ENCODE measurements around the gene CST5. TPM values are rescaled to one million over a fixed set of nuclear protein-coding genes. Genes with fewer than 3 reads are reported as not detected.

The CST5 gene
- total and polyA plus RNA-seq, 7 experiments from 2014 or later = not detected

DNA sequence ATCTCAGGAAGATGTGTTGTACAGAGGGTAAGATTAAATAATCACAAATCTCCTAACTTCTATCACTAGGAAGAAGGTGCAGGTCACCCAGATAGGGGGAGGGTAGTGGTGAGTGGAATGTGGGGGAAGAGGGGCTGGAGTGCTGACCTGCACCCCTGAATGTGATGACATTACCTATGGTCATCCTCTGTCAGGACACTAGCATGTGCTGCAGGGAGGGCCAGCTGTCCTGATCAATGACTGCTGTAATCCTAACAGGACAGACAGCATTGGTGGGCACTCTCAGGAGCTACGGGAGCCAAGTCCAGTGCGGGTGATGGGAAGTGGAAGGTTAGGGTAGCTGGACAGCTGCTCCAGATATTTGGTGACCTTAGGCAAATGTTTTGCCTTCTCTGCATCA is 45.2 kb upstream of the CST5 start:
- DNase-seq (no peak), ATAC-seq (no peak)
- intact Hi-C loops (cut with micrococcal nuclease) = no loop called here
- Mint-ChIP-seq H3K27ac (peak overlapping the region in 1 of 9 donors; percentile 46), H3K36me3 (peaks cover 0 to under 1% (median 0%) of the 10 kb centered on the region in 5 donors), H3K27me3 (peaks cover 0 to 13% (median under 1%) of the 10 kb centered on the region in 5 donors), H3K4me3 (no peak overlapping the region), H3K4me1 (peaks cover 27 to 50% (median 44%) of the 10 kb centered on the region in 7 donors), H3K9me3 (peaks cover 0 to 2% (median 0%) of the 10 kb centered on the region in 11 donors)
- Histone ChIP-seq H3K27ac (ENCODE audit: low read depth, low read length) (no peak overlapping the region), H3K36me3 (ENCODE audit: control insufficient read depth in 2 of 3, insufficient read depth in 3 of 3, low read length in 3 of 3) (no peaks in the 10 kb centered on the region), H3K27me3 (ENCODE audit: control insufficient read depth in 2 of 2, insufficient read depth in 2 of 2, low read length in 2 of 2) (no peaks in the 10 kb centered on the region), H3K9me3 (ENCODE audit: control insufficient read depth in 2 of 3, low read length in 3 of 3) (no peaks in the 10 kb centered on the region), H3K4me3 (ENCODE audit: low read length) (no peak overlapping the region), H3K4me1 (ENCODE audit: control insufficient read depth in 2 of 2, insufficient read depth in 2 of 2, low read length in 2 of 2) (peaks cover 39 to 61% of the 10 kb centered on the region in 2 donors)
- POLR2A ChIA-PET = interaction anchor here (1.0 kb wide), 1 partner anchor 1068 kb away, joined by 3 read pairs; the partner anchor contains the start of gene APMAP
- CTCF ChIA-PET = interaction anchor here (1.1 kb wide), 1 partner anchor 175 kb away, joined by 3 read pairs; no protein-coding TSS in a partner anchor

DNA sequence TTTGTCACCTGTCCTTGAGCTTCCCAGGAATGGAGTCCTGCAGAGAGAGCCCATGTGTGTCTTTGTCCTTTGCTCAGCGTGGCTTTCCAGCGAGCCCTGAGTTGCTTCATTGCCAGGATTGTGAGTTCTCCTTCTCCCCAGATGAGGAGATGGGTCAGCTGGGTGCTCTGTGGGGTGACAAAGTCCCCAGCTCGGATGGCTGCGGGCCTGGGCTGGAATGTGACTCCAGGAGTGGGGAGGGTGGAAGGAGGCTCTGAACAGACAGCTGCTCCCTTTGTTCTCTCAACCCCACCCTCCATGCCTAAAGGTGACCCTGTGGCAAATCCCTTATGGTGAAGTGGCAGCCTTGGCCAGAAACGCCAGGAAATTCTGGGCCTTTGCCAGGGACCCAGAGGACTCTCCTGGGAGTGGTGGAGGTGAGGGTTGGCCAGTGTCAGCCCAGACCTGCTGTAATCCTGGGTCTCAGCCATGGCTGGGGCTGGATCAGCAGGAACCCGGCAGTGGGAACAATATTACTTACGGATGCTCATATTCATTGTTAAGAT is 44.4 kb upstream of the CST5 start:
- Mint-ChIP-seq H3K36me3 (no peaks in the 10 kb centered on the region), H3K4me3 (no peak overlapping the region), H3K4me1 (peaks cover 27 to 48% (median 45%) of the 10 kb centered on the region in 7 donors), H3K27ac (peak overlapping the region in 2 of 9 donors; percentile 25 to 46), H3K9me3 (no peaks in the 10 kb centered on the region), H3K27me3 (peaks cover 0 to 12% (median 0%) of the 10 kb centered on the region in 5 donors)
- Histone ChIP-seq H3K27me3 (ENCODE audit: control insufficient read depth in 2 of 2, insufficient read depth in 2 of 2, low read length in 2 of 2) (no peaks in the 10 kb centered on the region), H3K4me3 (ENCODE audit: low read length) (no peak overlapping the region), H3K36me3 (ENCODE audit: control insufficient read depth in 2 of 3, insufficient read depth in 3 of 3, low read length in 3 of 3) (no peaks in the 10 kb centered on the region), H3K27ac (ENCODE audit: low read depth, low read length) (no peak overlapping the region), H3K9me3 (ENCODE audit: control insufficient read depth in 2 of 3, low read length in 3 of 3) (no peaks in the 10 kb centered on the region), H3K4me1 (ENCODE audit: control insufficient read depth in 2 of 2, insufficient read depth in 2 of 2, low read length in 2 of 2) (peaks cover 43 to 62% of the 10 kb centered on the region in 2 donors)
- ChIA-PET CTCF (no interaction called here), POLR2A (interaction anchor here (0.5 kb wide), 1 partner anchor 429 kb away, joined by 3 read pairs; no protein-coding TSS in a partner anchor)
- DNase-seq (no peak), ATAC-seq (no peak)
- intact Hi-C loops (cut with micrococcal nuclease) = no loop called here

GRCh38 chr20:23923311-23923710 is 43.8 kb upstream of the CST5 start:
- ChIA-PET CTCF (no interaction called here), POLR2A (no interaction called here)
- H3K4me3 Mint-ChIP-seq = no peak overlapping the region
- DNase-seq (no peak), ATAC-seq (no peak)
- no peaks in the 10 kb centered on the region for H3K27me3 ChIP-seq (ENCODE audit: control insufficient read depth in 2 of 2, insufficient read depth in 2 of 2, low read length in 2 of 2)
- H3K4me1 Mint-ChIP-seq = peaks cover 24 to 48% (median 45%) of the 10 kb centered on the region in 7 donors
- H3K4me1 ChIP-seq (ENCODE audit: control insufficient read depth in 2 of 2, insufficient read depth in 2 of 2, low read length in 2 of 2) = peaks cover 37 to 56% of the 10 kb centered on the region in 2 donors
- no peaks in the 10 kb centered on the region for H3K9me3 ChIP-seq (ENCODE audit: control insufficient read depth in 2 of 3, low read length in 3 of 3)
- no peaks in the 10 kb centered on the region for H3K36me3 ChIP-seq (ENCODE audit: control insufficient read depth in 2 of 3, insufficient read depth in 3 of 3, low read length in 3 of 3)
- peaks cover 0 to 1% (median 0%) of the 10 kb centered on the region in 11 donors for H3K9me3 Mint-ChIP-seq
- H3K4me3 ChIP-seq (ENCODE audit: low read length) = no peak overlapping the region
- H3K27me3 Mint-ChIP-seq = peaks cover 0 to 10% (median 0%) of the 10 kb centered on the region in 5 donors
- no peak overlapping the region for H3K27ac ChIP-seq (ENCODE audit: low read depth, low read length)
- intact Hi-C loops (cut with micrococcal nuclease) = no loop called here
- peak overlapping the region in 2 of 9 donors; percentile 25 to 66 for H3K27ac Mint-ChIP-seq
- H3K36me3 Mint-ChIP-seq = no peaks in the 10 kb centered on the region

GRCh38 chr20:23920408-23921325 is 41.1 kb upstream of the CST5 start:
- peaks cover 24 to 29% of the 10 kb centered on the region in 2 donors for H3K4me1 ChIP-seq (ENCODE audit: control insufficient read depth in 2 of 2, insufficient read depth in 2 of 2, low read length in 2 of 2)
- H3K36me3 ChIP-seq (ENCODE audit: control insufficient read depth in 2 of 3, insufficient read depth in 3 of 3, low read length in 3 of 3) = no peaks in the 10 kb centered on the region
- peak in 1 of 9 donors; percentile 11 for DNase-seq
- no peaks in the 10 kb centered on the region for H3K36me3 Mint-ChIP-seq
- no peaks in the 10 kb centered on the region for H3K27me3 ChIP-seq (ENCODE audit: control insufficient read depth in 2 of 2, insufficient read depth in 2 of 2, low read length in 2 of 2)
- H3K4me3 Mint-ChIP-seq = peak overlapping the region in 8 of 10 donors; percentile 7 to 71 (median 41)
- peaks cover 15 to 35% (median 30%) of the 10 kb centered on the region in 7 donors for H3K4me1 Mint-ChIP-seq
- H3K9me3 Mint-ChIP-seq = peaks cover 0 to 1% (median 0%) of the 10 kb centered on the region in 11 donors
- H3K27me3 Mint-ChIP-seq = peaks cover 0 to 9% (median 0%) of the 10 kb centered on the region in 5 donors
- H3K9me3 ChIP-seq (ENCODE audit: control insufficient read depth in 2 of 3, low read length in 3 of 3) = no peaks in the 10 kb centered on the region
- ChIA-PET CTCF (interaction anchor here (0.7 to 1.1 kb wide), 2 partner anchors 17 to 18 kb away, joined by 3 read pairs; no protein-coding TSS in a partner anchor), POLR2A (interaction anchor here (0.5 to 1.5 kb wide), 5 partner anchors 13 to 19 kb away, joined by 3 to 5 read pairs (median 4); no protein-coding TSS in a partner anchor)
- no peak for ATAC-seq
- intact Hi-C loops (cut with micrococcal nuclease) = loop anchor here in 1 of 2 donors (1.0 kb wide), 1 partner anchor 18 kb away; no protein-coding TSS in a partner anchor
- H3K4me3 ChIP-seq (ENCODE audit: low read length) = no peak overlapping the region
- H3K27ac Mint-ChIP-seq = peak overlapping the region in 8 of 9 donors; percentile 22 to 94 (median 80)
- no peak overlapping the region for H3K27ac ChIP-seq (ENCODE audit: low read depth, low read length)

DNA sequence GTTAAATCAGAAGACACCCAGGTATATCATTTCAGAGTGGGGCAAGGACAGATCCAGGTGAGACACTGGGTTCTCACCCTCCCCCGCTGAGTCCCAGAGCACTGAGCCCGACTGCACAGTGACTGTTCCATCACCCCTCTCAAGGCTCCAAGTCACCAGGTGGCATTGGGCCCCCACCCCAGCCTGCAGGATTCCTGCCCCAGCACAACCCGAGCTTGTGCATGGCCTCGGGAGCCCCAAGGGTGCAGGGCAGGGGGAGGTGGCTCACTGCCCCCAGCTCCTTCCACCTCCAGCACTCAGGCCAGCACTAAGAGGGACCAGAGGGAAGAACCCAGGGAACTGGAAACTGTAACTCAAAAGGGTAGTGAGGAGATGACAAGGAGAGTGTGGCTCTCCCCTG is 39.3 kb upstream of the CST5 start:
- ATAC-seq (no peak), DNase-seq (no peak)
- Mint-ChIP-seq H3K4me1 (peaks cover 15 to 35% (median 30%) of the 10 kb centered on the region in 7 donors), H3K9me3 (peaks cover 0 to 1% (median 0%) of the 10 kb centered on the region in 11 donors), H3K4me3 (no peak overlapping the region), H3K36me3 (no peaks in the 10 kb centered on the region), H3K27me3 (peaks cover 0 to 12% (median 0%) of the 10 kb centered on the region in 5 donors), H3K27ac (peak overlapping the region in 2 of 9 donors; percentile 40 to 94)
- Histone ChIP-seq H3K9me3 (ENCODE audit: control insufficient read depth in 2 of 3, low read length in 3 of 3) (no peaks in the 10 kb centered on the region), H3K27ac (ENCODE audit: low read depth, low read length) (no peak overlapping the region), H3K27me3 (ENCODE audit: control insufficient read depth in 2 of 2, insufficient read depth in 2 of 2, low read length in 2 of 2) (no peaks in the 10 kb centered on the region), H3K4me1 (ENCODE audit: control insufficient read depth in 2 of 2, insufficient read depth in 2 of 2, low read length in 2 of 2) (peaks cover 24 to 26% of the 10 kb centered on the region in 2 donors), H3K36me3 (ENCODE audit: control insufficient read depth in 2 of 3, insufficient read depth in 3 of 3, low read length in 3 of 3) (no peaks in the 10 kb centered on the region), H3K4me3 (ENCODE audit: low read length) (no peak overlapping the region)
- intact Hi-C loops (cut with micrococcal nuclease) = no loop called here
- ChIA-PET POLR2A (interaction anchor here (1.4 to 1.5 kb wide), 2 partner anchors 14 to 17 kb away, joined by 3 to 4 read pairs; no protein-coding TSS in a partner anchor), CTCF (no interaction called here)

DNA sequence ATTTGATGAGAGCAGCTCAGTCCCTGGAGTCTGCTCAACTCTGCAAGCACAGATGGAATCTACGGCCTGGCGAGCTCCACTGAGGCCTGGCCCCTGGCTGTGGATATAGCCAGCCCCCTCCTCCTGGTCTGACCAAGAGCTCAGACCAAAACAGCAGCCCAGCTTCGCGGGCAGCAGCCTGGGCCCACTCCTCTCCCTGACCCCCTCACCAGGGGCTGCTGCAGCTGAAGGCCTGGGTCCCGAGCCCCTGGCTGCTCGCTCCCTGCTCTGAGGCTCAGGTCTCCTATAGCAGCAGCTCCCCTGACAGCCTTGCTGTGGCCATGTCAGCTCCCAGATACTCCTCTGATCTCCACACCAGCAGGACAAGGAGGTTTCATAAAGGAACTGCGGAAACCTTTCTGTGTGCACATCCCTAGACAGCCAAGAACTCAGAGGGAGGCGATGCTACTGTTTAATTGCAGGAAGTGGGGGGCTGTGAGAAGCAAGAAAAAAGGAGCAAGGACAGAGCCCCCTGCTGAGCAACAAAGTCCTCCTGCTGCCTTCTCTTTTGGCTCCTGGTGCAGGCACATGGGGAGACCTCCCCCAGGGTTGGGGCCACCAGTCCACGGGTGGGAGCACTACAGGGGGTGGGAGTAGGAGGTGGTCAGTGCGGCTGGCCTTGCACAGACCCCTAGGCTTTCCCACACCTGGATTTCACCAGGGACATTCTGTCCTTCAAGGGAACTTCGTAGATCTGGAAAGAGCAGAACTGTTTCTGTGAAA is 38.7 kb upstream of the CST5 start:
- no peak overlapping the region for H3K4me3 ChIP-seq (ENCODE audit: low read length)

More for the DNA sequence above, 38.7 kb upstream of the CST5 start:
- Mint-ChIP-seq H3K4me3 (no peak overlapping the region), H3K27ac (peak overlapping the region in 3 of 9 donors; percentile 36 to 44 (median 40)), H3K27me3 (peaks cover 0 to 16% (median 0%) of the 10 kb centered on the region in 5 donors), H3K9me3 (peaks cover 0 to 1% (median 0%) of the 10 kb centered on the region in 11 donors), H3K36me3 (no peaks in the 10 kb centered on the region), H3K4me1 (peaks cover 15 to 35% (median 30%) of the 10 kb centered on the region in 7 donors)
- CTCF ChIA-PET = no interaction called here
- POLR2A ChIA-PET = interaction anchor here (0.9 kb wide), 1 partner anchor 10 kb away, joined by 3 read pairs; no protein-coding TSS in a partner anchor
- no peaks in the 10 kb centered on the region for H3K36me3 ChIP-seq (ENCODE audit: control insufficient read depth in 2 of 3, insufficient read depth in 3 of 3, low read length in 3 of 3)
- no peaks in the 10 kb centered on the region for H3K9me3 ChIP-seq (ENCODE audit: control insufficient read depth in 2 of 3, low read length in 3 of 3)
- ATAC-seq (no peak), DNase-seq (no peak)
- intact Hi-C loops (cut with micrococcal nuclease) = no loop called here
- peaks cover 24 to 26% of the 10 kb centered on the region in 2 donors for H3K4me1 ChIP-seq (ENCODE audit: control insufficient read depth in 2 of 2, insufficient read depth in 2 of 2, low read length in 2 of 2)
- no peak overlapping the region for H3K27ac ChIP-seq (ENCODE audit: low read depth, low read length)
- H3K27me3 ChIP-seq (ENCODE audit: control insufficient read depth in 2 of 2, insufficient read depth in 2 of 2, low read length in 2 of 2) = no peaks in the 10 kb centered on the region

Data from naive thymus-derived CD4-positive, alpha-beta T cell (primary cell).